ENCODE results near the gene BSPRY. TPM values are rescaled to one million over a fixed set of nuclear protein-coding genes. Genes with fewer than 3 reads are reported as not detected.
"Not testable (repeated sequence)": the region's sequence is repeated elsewhere in the genome, so short reads cannot be mapped to it uniquely, and the experiment has no call there.

The BSPRY gene
- polyA plus RNA-seq, 4 donors: 9.2 to 10.3 (median 9.9) TPM

DNA sequence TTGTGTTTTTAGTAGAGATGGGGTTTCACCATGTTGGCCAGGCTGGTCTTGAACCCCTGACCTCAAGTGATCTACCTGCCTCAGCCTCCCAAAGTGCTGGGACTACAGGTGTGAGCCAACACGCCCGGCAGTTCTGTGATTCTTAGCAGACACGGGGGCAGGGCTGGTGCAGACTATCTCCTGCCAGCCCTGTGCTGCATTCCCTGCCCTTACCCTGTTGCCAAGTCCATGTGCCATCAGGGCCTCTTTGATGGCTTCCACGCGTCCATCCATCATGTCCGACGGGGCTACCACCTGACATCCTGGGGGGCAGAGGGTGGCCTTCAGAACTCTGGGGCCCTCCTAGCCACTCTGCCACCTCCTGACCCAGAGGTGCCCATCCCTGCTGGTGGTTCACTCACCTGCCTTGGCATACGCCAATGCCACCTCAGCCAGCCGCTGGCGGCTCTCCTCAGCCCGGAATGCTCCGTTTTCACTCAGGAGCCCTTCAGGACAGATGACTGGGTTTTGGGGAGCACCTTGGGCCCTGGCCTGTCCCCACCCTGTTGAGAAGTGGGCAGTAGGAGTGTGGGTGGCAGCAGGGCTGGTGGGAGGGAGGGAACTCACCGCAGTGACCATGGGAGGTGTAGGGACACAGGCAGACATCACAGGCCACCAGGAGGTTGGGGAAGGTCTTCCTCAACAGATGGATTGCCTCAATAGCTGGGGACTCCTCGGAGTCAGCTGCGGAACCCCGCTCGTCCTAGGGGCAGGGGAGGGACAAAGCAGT is 41.0 kb downstream of the BSPRY start:
- no peak for DNase-seq (ENCODE audit: low read depth in 4 of 4, low spot score in 3 of 4)

GRCh38 chr9:113391917-113392316 is 42.6 kb downstream of the BSPRY start:
- DNase-seq (ENCODE audit: low read depth in 4 of 4, low spot score in 3 of 4): no peak

- no peak for DNase-seq (ENCODE audit: low read depth in 4 of 4, low spot score in 3 of 4)
Observed at GRCh38 chr9:113393281-113393680, 43.9 kb downstream of the BSPRY start.

DNA sequence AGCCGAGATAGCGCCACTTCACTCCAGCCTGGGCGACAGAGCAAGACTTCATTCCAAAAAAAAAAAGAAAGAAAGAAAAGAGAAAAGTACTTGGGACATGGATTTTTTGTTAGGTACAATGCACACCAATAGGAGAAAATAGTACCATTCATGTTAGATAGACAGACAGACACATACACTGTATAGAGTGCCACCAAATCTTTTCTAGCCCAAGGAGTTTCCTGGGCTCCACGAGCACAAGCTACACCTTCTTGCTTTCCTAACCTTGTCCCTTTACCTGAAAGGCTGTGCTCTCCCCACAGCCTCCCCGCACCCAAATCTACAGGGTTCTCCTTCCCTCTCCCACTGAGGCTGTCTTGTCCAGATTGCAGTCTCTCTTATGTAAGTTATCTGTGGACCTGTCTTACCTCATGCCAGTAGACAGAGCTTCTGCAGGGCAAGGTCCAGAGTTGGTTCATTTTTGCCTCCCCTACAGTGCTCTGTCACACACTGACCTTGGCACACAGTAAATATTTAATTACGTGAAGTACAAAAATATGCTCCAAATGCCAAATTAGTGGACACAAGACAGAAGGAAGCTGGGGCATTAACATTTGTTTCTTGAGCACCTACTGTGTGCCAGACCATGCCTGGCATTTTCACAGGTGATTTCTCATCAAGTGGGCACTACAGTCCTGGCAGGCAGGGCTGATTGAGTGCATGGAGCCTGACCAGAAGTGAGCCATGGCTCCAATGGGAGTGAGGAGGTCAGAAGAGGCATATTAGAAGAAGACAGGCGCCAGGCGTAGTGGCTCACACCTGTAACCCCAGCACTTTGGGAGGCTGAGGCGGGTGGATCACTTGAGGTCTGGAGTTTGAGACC is 45.9 kb downstream of the BSPRY start:
- DNase-seq (ENCODE audit: low read depth in 4 of 4, low spot score in 3 of 4): no peak

GRCh38 chr9:113397203-113397631 is 47.9 kb downstream of the BSPRY start:
- DNase-seq (ENCODE audit: low read depth in 4 of 4, low spot score in 3 of 4): no peak

DNA sequence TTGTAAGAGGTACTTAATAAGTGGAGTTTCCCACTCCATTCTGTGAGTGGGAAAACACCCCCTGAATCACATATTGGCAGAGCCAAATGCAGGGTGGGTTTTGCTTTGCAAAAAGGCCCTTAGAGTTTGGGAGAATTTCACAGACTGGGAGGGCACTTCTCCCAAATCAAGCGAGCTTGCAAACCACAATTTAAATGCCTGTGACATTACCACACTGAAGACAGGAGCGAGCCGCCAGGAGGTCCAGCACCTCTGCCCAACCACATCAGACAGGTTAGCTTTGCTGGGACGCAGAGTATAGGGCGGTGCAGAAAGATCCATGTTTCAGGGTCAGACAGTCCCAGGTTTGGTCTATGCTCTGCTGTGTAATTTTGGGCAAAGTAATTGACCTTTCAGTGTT is 49.5 kb downstream of the BSPRY start:
- DNase-seq (ENCODE audit: low read depth in 4 of 4, low spot score in 3 of 4): no peak

DNA sequence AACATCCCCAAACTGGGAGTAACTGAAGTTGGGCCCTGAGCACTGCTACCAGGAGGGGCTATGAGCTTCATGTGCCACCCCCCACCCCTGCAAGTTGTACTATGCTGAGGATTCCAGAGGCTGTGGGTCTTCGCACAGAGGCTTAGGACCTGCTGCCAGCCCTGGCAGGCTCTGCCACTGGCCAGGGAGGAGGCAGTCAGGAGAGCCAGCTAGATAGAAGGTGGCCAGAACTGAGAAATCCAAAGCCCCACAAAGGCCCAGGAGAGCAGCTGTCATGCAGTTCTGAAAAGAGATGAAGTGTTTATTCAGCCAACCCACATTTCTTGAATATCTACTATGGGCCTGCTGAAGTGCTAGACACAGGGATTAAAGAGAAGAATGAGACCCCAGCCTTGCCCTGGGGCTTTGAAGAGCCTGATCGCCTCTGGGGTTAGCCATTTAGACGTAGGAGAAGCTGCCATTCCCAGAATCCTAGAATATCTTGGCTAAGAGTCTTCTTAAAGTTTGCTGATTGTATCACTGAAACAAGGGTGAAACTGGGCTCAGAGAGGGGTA is 50.4 kb downstream of the BSPRY start:
- no peak for DNase-seq (ENCODE audit: low read depth in 4 of 4, low spot score in 3 of 4)

DNA sequence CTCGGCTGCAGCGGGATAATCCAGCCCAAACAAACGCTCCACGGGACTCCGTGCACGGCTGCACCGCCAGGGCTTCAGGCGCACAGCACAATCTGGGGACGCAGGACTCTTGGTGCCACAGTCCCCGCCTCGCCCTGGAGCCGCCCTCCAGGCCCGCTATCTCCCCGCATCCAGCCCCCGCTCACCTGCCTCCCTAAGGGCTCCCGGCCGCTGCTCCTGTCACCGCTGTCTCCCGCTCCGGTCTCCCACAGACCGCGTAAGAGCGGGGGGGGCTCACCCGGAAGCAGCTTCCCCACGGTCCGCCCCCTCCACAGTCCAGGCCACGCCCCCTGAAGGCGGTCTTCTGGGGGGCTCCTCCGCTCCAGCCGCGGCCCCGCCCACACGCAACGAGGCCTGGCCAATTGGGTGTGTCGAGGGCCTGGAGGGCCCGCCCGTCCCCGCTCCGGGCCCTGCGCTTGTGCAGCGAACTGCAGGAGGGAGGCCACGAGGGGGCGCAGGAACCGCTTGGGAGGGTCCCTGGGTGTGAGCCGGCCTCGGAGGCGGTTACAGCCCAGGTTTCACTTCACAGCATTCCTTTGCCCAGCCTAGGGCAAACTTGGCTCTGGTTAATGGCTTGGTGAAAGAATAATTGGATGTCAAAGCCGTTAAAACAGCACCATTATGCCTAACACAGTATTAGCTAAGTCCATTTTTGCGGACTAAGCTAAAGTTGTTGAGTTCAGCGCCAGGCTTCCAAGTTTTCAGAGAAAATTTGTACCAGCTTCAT is 51.9 kb downstream of the BSPRY start, which contains the start of gene ALAD:
Gene ALAD, minus strand, starts transcription at position 258 of the 766 bp plus-strand sequence. CDS start 7,725 bp downstream, outside the sequence.
- peak; percentile 97 to 98 (median 98) for DNase-seq (ENCODE audit: low read depth in 4 of 4, low spot score in 3 of 4)

GRCh38 chr9:113403646-113404045 is 54.3 kb downstream of the BSPRY start:
- DNase-seq (ENCODE audit: low read depth in 4 of 4, low spot score in 3 of 4): no peak

DNA sequence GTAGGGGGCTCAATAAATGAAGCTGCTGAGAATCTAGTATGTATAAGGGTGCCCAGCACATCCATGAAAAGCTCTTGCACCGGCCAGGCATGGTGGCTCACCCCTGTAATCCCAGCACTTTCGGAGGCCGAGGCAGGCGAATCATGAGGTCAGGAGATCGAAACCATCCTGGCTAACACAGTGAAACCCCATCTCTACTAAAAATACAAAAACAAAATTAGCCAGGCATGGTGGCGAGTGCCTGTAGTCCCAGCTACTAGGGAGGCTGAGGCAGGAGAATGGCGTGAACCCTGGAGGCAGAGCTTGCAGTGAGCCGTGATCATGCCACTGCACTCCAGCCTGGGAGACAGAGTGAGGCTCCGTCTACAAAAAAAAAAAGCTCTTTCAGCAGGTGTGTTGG is 57.0 kb downstream of the BSPRY start:
- DNase-seq (ENCODE audit: low read depth in 4 of 4, low spot score in 3 of 4): not testable (repeated sequence)

GRCh38 chr9:113406873-113407511 is 57.7 kb downstream of the BSPRY start:
- peak in 1 of 4 donors; percentile 38 for DNase-seq (ENCODE audit: low read depth in 4 of 4, low spot score in 3 of 4)

- DNase-seq (ENCODE audit: low read depth in 4 of 4, low spot score in 3 of 4): no peak
Observed at GRCh38 chr9:113409481-113409880, 60.1 kb downstream of the BSPRY start.

DNA sequence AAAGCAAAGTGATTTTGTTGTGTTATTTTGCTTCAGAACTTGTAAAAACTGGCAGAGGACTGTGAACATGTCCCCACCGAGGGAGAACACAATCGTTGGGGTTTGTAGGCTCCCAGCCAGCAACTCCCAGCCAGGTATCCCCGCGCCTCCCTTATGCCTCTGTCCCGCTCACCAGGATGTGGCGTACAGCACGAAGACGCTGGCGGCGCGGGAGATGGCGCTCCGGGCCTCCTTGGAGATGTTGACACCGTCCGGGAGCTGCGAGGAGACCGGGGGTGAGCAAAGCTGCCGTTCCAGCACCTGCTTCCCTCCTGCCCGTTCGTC is 60.5 kb downstream of the BSPRY start:
- no peak for DNase-seq (ENCODE audit: low read depth in 4 of 4, low spot score in 3 of 4)

- DNase-seq (ENCODE audit: low read depth in 4 of 4, low spot score in 3 of 4): peak; percentile 90 to 97 (median 93)
Observed at GRCh38 chr9:113410207-113410864, 61.0 kb downstream of the BSPRY start, which contains the start of the genes C9orf43 and POLE3. TSS of gene C9orf43 (plus strand) at chr9:113410747. CDS start at chr9:113413494, 2,747 bp downstream. TSS of gene POLE3 (minus strand) at chr9:113410675. CDS start at chr9:113410293, 382 bp downstream.

- DNase-seq (ENCODE audit: low read depth in 4 of 4, low spot score in 3 of 4): no peak
Observed at GRCh38 chr9:113416149-113416721, 66.9 kb downstream of the BSPRY start.

- DNase-seq (ENCODE audit: low read depth in 4 of 4, low spot score in 3 of 4): no peak
Observed at GRCh38 chr9:113417370-113417769, 68.0 kb downstream of the BSPRY start.

Data from right renal pelvis (tissue), 4 donors.